IMR-90 (cell line): ENCODE data around the gene CGA. TPM values are rescaled to one million over a fixed set of nuclear protein-coding genes. Genes with fewer than 3 reads are reported as not detected.

ENCODE experiments used
- ATAC-seq: fragments of 200-7000 bp; cut with Tn5 transposase; 2 replicates; pipeline ENCODE4 v1.9.1; 2020; ENCODE audit warnings: low read depth, mild to moderate bottlenecking, moderate library complexity
- BruUV-seq: library from RNA; stranded (reverse); fragments of 400-500 nt; replicated peaks from 2 replicates; lab custom pipeline; 2021; lab: Mats Ljungman, UMichigan
- CTCF ChIA-PET: fragments of 300-600 bp; formaldehyde crosslinking; extraction: SDS; loops from one replicate; lab custom pipeline; 2021; ENCODE audit warnings: antibody characterized with exemption; lab: Yijun Ruan, JAX
- POLR2A ChIA-PET: fragments of 300-600 bp; sonication (Branson Sonifier 250); formaldehyde crosslinking; loops from one replicate; lab custom pipeline; 2022; ENCODE audit warnings: antibody characterized with exemption; ENCODE audit not compliant: unreplicated experiment; lab: Charles Lee
- DNase-seq: peaks from one replicate; pipeline ENCODE4 v3.0.0; 2013
- H2AFZ ChIP-seq: replicated peaks from 2 replicates; pipeline ENCODE3; 2013; ENCODE audit warnings: low read length, mild to moderate bottlenecking; ENCODE audit not compliant: poor library complexity
- H2AK5ac ChIP-seq: 2 replicates; pipeline ENCODE4 v1.6.1; 2013; ENCODE audit warnings: low read depth, low read length, inconsistent platforms
- H2AK9ac ChIP-seq: replicated peaks from 2 replicates; pipeline ENCODE3; 2013; ENCODE audit warnings: mild to moderate bottlenecking, low read depth, low read length, moderate library complexity; ENCODE audit not compliant: poor library complexity
- H2BK120ac ChIP-seq: 2 replicates; pipeline ENCODE4 v1.6.1; 2013; ENCODE audit warnings: low read depth, low read length, inconsistent platforms
- H2BK15ac ChIP-seq: 3 replicates; pipeline ENCODE4 v1.6.1; 2013; ENCODE audit warnings: low read depth, low read length, inconsistent platforms
- H2BK20ac ChIP-seq: 2 replicates; pipeline ENCODE4 v1.6.1; 2013; ENCODE audit warnings: low read depth, mild to moderate bottlenecking, inconsistent platforms, low read length, moderate library complexity
- H2BK5ac ChIP-seq: 2 replicates; pipeline ENCODE4 v1.6.1; 2013; ENCODE audit warnings: mild to moderate bottlenecking, low read depth, low read length, inconsistent platforms; ENCODE audit not compliant: poor library complexity, severe bottlenecking
- H3K14ac ChIP-seq: replicated peaks from 2 replicates; pipeline ENCODE4 v1.6.1; 2013; ENCODE audit warnings: low read depth, low read length, inconsistent platforms
- H3K18ac ChIP-seq: 2 replicates; pipeline ENCODE4 v1.6.1; 2013; ENCODE audit warnings: low read depth, low read length, control low read depth
- H3K23ac ChIP-seq: 2 replicates; pipeline ENCODE4 v1.6.1; 2013; ENCODE audit warnings: low read depth, low read length, inconsistent platforms
- H3K27ac ChIP-seq: 2 replicates; pipeline ENCODE4 v1.5.1; 2013; ENCODE audit warnings: mild to moderate bottlenecking, control low read depth, low read length; ENCODE audit not compliant: insufficient read depth
- H3K27me3 ChIP-seq: 2 replicates; pipeline ENCODE4 v1.6.1; 2013; ENCODE audit warnings: low read length; ENCODE audit not compliant: control insufficient read depth, insufficient read depth
- H3K36me3 ChIP-seq: 2 replicates; pipeline ENCODE4 v1.6.1; 2013; ENCODE audit warnings: low read length, mixed read lengths; ENCODE audit not compliant: control insufficient read depth, insufficient read depth
- H3K4ac ChIP-seq: 2 replicates; pipeline ENCODE4 v1.6.1; 2013; ENCODE audit warnings: low read depth, low read length, inconsistent platforms
- H3K4me1 ChIP-seq: 2 replicates; pipeline ENCODE4 v1.6.1; 2013; ENCODE audit warnings: low read length, mixed read lengths; ENCODE audit not compliant: control insufficient read depth, insufficient read depth
- H3K4me2 ChIP-seq: 2 replicates; pipeline ENCODE4 v1.6.1; 2013; ENCODE audit warnings: low read depth, mild to moderate bottlenecking, control low read depth, low read length, moderate library complexity
- H3K4me3 ChIP-seq: 2 replicates; pipeline ENCODE4 v1.5.1; 2013; ENCODE audit warnings: low read depth, mild to moderate bottlenecking, control low read depth, low read length, moderate library complexity; ENCODE audit not compliant: insufficient read depth
- H3K56ac ChIP-seq: 2 replicates; pipeline ENCODE4 v1.6.1; 2013; ENCODE audit warnings: low read length, inconsistent platforms; ENCODE audit not compliant: insufficient read depth; ENCODE audit errors: extremely low read depth
- H3K79me1 ChIP-seq, 2 experiments: 2 replicates each; pipeline ENCODE4 v1.6.1; 2013; ENCODE audit warnings: low read length in 2 of 2, inconsistent platforms in 1 of 2, low read depth in 1 of 2
- H3K9ac ChIP-seq: 2 replicates; pipeline ENCODE4 v1.6.1; 2013; ENCODE audit warnings: low read depth, low read length, control low read depth
- H3K9me1 ChIP-seq: 2 replicates; pipeline ENCODE4 v1.6.1; 2013; ENCODE audit warnings: low read length, inconsistent platforms; ENCODE audit not compliant: insufficient read depth
- H3K9me3 ChIP-seq: 2 replicates; pipeline ENCODE4 v1.6.1; 2013; ENCODE audit warnings: low read length; ENCODE audit not compliant: control insufficient read depth, insufficient read depth
- H4K20me1 ChIP-seq: 2 replicates; pipeline ENCODE4 v1.6.1; 2013; ENCODE audit warnings: low read length, inconsistent platforms; ENCODE audit not compliant: insufficient read depth
- H4K5ac ChIP-seq: 2 replicates; pipeline ENCODE4 v1.6.1; 2013; ENCODE audit warnings: mild to moderate bottlenecking, low read depth, low read length, control low read depth
- H4K8ac ChIP-seq, 2 experiments: 2 replicates each; pipeline ENCODE4 v1.6.1; 2013; ENCODE audit warnings: low read depth in 2 of 2, low read length in 2 of 2, control low read depth in 1 of 2, inconsistent platforms in 1 of 2
- H4K91ac ChIP-seq: 2 replicates; pipeline ENCODE4 v1.6.1; 2013; ENCODE audit warnings: low read depth, low read length, inconsistent platforms; ENCODE audit not compliant: insufficient read depth
- BHLHE40 ChIP-seq: fragments of 150-350 bp; IDR thresholded peaks from 2 replicates; pipeline ENCODE4 v1.6.1; 2016; ENCODE audit warnings: mild to moderate bottlenecking, low read depth, low read length
- CEBPB ChIP-seq: IDR thresholded peaks from 2 replicates; pipeline ENCODE4 v1.6.1; 2012; ENCODE audit warnings: low read depth, low read length, improper control_type of control experiment
- FOS ChIP-seq: fragments of 150-350 bp; IDR thresholded peaks from 2 replicates; pipeline ENCODE4 v1.6.1; 2016; ENCODE audit warnings: low read depth, low read length
- MAFK ChIP-seq: IDR thresholded peaks from 2 replicates; pipeline ENCODE4 v1.6.1; 2012; ENCODE audit warnings: low read depth, low read length, improper control_type of control experiment
- MAZ ChIP-seq: IDR thresholded peaks from 2 replicates; pipeline ENCODE4 v1.6.1; 2012; ENCODE audit warnings: low read depth, mild to moderate bottlenecking, low read length, improper control_type of control experiment, moderate library complexity, borderline replicate concordance
- NFE2L2 ChIP-seq: fragments of 150-350 bp; IDR thresholded peaks from 2 replicates; pipeline ENCODE4 v1.6.1; 2016; ENCODE audit warnings: low read depth, mild to moderate bottlenecking, low read length
- RFX5 ChIP-seq: IDR thresholded peaks from 2 replicates; pipeline ENCODE4 v1.8.0; 2012; ENCODE audit warnings: low read depth, mild to moderate bottlenecking, low read length, moderate library complexity
- WGBS, 2 experiments: methylation state at CpG; one replicate each; pipeline versions ENCODE4 v1.1.5 to v1.1.7; 2013; ENCODE audit warnings: missing lambda C conversion rate in 2 of 2; ENCODE audit not compliant: insufficient read length in 1 of 2; ENCODE audit errors: extremely low coverage in 2 of 2; 5-methylcytosine and 5-hydroxymethylcytosine counted together
- dilution Hi-C: fragments of 300-500 bp; cut with HindIII; formaldehyde crosslinking; loops from one replicate; pipeline ENCODE4 v1.14.3; 2018; ENCODE audit warnings: low sequenced_read_pairs; ENCODE audit not compliant: unreplicated experiment
- in situ Hi-C: fragments of 300-500 bp; cut with MboI; formaldehyde crosslinking; loops from 3 replicates; pipeline ENCODE4 v1.14.3; 2019; ENCODE audit warnings: low sequenced_read_pairs, inconsistent platforms, mixed read lengths
- intact Hi-C: fragments of 100-400 bp; cut with micrococcal nuclease; formaldehyde crosslinking; loops from 2 replicates; pipeline ENCODE4 v1.10.0; 2022
- polyA plus RNA-seq, 3 experiments: library from polyadenylated mRNA; depleted of rRNA; stranded (reverse); fragments of >200 nt; gene quantifications; 2 replicates each; pipeline ENCODE4 v1.2.3, GENCODE V29; 2012; ENCODE audit warnings: low replicate concordance in 1 of 3
- total RNA-seq: library from RNA; depleted of rRNA; stranded (reverse); fragments of >200 nt; gene quantifications from 2 replicates; pipeline ENCODE4 v1.2.3, GENCODE V29; 2012
- TF ChIP-seq, protein P1 (sequence below): conservative IDR thresholded peaks from 2 replicates; pipeline ENCODE4 v1.5.1; 2012; ENCODE audit warnings: mild to moderate bottlenecking, low read depth, low read length, improper control_type of control experiment

The CGA gene
- total and polyA plus RNA-seq, 2 of the 4 experiments (the other 2 are of a cell fraction) = 0.15 TPM; not detected in 1

GRCh38 chr6:87104667-87105066 lies 9.8 kb upstream of the CGA start:
- H3K18ac ChIP-seq = no peak overlapping the region
- no peak overlapping the region for H3K9ac ChIP-seq
- no peak overlapping the region for H2BK15ac ChIP-seq
- WGBS, 2 experiments = 52% methylated on average over 3 of the region's 4 CpGs; no CpG with 5 or more reads in 1 of the 2 experiments
- H2AK9ac ChIP-seq = no peak overlapping the region
- TF ChIP-seq BHLHE40 = no peak
- no peak for TF ChIP-seq FOS
- TF ChIP-seq MAZ = no peak
- TF ChIP-seq NFE2L2 = no peak
- TF ChIP-seq, protein P1, sequence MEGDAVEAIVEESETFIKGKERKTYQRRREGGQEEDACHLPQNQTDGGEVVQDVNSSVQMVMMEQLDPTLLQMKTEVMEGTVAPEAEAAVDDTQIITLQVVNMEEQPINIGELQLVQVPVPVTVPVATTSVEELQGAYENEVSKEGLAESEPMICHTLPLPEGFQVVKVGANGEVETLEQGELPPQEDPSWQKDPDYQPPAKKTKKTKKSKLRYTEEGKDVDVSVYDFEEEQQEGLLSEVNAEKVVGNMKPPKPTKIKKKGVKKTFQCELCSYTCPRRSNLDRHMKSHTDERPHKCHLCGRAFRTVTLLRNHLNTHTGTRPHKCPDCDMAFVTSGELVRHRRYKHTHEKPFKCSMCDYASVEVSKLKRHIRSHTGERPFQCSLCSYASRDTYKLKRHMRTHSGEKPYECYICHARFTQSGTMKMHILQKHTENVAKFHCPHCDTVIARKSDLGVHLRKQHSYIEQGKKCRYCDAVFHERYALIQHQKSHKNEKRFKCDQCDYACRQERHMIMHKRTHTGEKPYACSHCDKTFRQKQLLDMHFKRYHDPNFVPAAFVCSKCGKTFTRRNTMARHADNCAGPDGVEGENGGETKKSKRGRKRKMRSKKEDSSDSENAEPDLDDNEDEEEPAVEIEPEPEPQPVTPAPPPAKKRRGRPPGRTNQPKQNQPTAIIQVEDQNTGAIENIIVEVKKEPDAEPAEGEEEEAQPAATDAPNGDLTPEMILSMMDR = no peak
- TF ChIP-seq MAFK = no peak
- TF ChIP-seq RFX5 = no peak
- no peak for TF ChIP-seq CEBPB
- dilution Hi-C loops = no loop called here
- no peaks in the 10 kb centered on the region for H3K27me3 ChIP-seq
- 0 out of 2 replicates have a peak overlapping the region, but pooled peaks have one; percentile 32 for H2BK120ac ChIP-seq
- H3K27ac ChIP-seq = no peak overlapping the region
- H2BK5ac ChIP-seq = no peak overlapping the region
- H2AK5ac ChIP-seq = no peak overlapping the region
- in situ Hi-C loops = no loop called here
- no peak for ATAC-seq
- no peak overlapping the region for H3K14ac ChIP-seq
- H2BK20ac ChIP-seq = peak overlapping the region; percentile 10; the same call in 1 of the 2 replicates
- no peaks in the 10 kb centered on the region for H3K9me3 ChIP-seq
- H2AFZ ChIP-seq = no peak overlapping the region
- ChIA-PET POLR2A (no interaction called here), CTCF (no interaction called here)
- H3K4ac ChIP-seq = no peak overlapping the region
- DNase-seq = no peak
- H4K5ac ChIP-seq = no peak overlapping the region
- H4K8ac ChIP-seq = no peak overlapping the region
- no peak overlapping the region for H3K4me3 ChIP-seq
- peaks cover 4% of the 10 kb centered on the region for H3K4me1 ChIP-seq
- intact Hi-C loops = no loop called here
- no peaks in the 10 kb centered on the region for H4K20me1 ChIP-seq
- H3K56ac ChIP-seq = no peak overlapping the region
- H3K79me1 ChIP-seq = no peaks in the 10 kb centered on the region
- no TSS peak for BruUV-seq
- no peak overlapping the region for H4K91ac ChIP-seq
- no peak overlapping the region for H3K23ac ChIP-seq
- no peak overlapping the region for H3K4me2 ChIP-seq
- no peaks in the 10 kb centered on the region for H3K9me1 ChIP-seq
- no peaks in the 10 kb centered on the region for H3K36me3 ChIP-seq
